GM15510 (cell line): ENCODE data around the gene PZP.

Source experiments
- POLR2A ChIP-seq: IDR thresholded peaks from 3 replicates; pipeline ENCODE4 v1.6.1; 2011; ENCODE audit warnings: borderline replicate concordance; ENCODE audit not compliant: insufficient read length; ENCODE audit errors: extremely low read depth

Gene PZP

GRCh38 chr12:9133216-9133916 lies 74.8 kb downstream of the PZP start:
- TF ChIP-seq POLR2A = no peak

GRCh38 chr12:9132008-9132535 lies 76.1 kb downstream of the PZP start:
- TF ChIP-seq POLR2A = no peak

DNA sequence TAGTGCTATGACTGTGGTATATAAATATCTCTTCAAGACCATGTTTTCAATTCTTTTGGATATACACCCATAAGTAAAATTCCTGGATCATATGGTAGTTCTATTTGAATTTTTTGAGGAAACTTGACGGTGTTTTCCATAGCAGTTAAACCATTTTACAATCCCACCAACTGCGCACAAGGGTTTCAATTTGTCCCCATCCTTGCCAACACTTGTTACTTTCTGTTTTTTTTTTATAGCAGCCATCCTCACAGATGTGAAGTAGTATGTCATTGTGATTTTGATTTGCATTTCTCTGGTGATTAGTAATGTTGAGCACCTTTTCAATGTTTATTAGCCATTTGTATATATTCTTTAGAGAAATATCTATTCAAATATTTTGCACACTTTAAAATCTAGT lies 78.0 kb downstream of the PZP start:
- no peak for TF ChIP-seq POLR2A

GRCh38 chr12:9127936-9128663 lies 80.1 kb downstream of the PZP start:
- TF ChIP-seq POLR2A = no peak

- TF ChIP-seq POLR2A = no peak
Measured at GRCh38 chr12:9127484-9127883, 80.7 kb downstream of the PZP start.

DNA sequence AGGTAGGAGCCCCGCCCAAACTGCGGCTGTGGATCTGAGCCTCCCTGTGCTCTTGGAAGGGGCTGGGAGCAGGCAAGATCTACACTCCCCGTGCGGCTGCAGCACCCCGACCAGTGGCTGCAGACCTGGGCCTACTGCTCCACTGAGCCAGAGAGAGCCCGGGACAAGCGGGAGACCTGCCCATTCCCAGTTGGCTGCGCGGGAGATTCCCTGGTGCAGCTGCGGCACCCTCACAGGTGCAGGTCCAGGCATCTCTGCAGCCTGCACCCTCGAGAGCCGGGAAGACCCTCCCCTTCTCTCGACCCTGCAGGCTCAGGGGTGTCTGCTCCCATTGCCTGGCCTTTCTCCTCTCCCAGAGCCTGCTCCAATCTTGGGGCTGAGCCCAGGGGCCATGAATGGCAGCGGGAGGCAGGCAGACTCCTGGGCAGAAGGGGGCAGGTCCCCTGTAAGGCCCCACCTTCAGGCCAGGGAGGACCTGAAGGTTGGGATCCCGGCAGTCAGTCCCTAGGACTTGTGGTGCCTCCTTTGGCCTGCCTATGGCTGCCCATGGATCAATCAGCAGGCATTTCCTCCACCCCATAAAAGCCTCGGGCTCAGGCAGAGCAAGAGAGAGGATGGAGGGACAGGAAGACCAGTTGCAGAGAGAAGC lies 83.7 kb downstream of the PZP start:
- TF ChIP-seq POLR2A = no peak

DNA sequence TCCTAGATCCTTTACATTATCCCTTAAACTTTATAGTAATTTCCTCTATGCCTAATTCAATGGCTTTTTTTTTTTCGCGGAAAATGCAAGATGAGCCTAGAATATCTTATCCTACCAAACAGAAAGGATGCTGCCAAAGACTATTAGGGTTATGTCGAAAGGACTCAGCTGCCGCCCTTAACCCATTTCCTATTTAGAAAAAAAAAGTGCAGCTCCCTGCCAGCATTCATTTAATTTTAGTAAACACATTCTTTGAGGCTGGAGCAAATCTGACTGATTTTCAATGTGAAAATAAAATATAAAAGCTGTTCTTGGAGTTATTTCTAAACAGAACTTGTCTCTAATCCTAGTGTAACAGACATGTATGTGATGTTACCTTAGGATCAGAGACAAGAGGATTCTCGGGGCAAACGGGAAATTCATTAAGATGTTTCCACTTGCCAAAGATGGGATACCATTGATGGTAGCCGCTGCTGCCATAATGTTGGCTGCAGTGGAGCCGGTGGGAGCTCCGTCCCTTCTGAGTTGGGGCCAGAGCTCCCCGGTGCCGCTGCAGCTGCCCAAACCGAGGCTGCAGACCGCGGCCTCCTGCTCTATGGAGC lies 84.3 kb downstream of the PZP start:
- no peak for TF ChIP-seq POLR2A

DNA sequence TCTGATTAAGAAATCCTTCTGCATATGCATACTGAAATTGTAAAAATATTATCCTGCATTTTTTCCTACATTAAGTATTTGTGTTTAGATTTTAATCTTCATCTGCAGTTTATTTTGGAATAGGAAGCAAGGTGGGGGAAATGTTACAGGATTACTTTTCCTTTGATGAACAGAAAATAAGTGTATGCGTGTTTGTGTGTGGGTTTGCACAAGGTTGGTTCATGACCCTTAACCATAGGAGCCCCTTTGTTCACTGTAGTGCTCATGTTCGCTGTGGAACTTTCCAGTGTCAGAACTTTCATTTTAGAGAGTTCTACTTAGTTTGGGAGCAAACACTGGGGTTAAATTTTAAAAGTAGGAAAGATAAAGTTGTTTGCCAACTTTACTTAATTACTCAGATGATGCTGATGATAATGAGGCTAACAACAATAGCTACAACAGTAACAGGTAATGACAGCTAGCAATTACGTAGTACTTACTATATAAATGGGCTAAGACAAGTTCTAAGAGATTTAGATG lies 86.0 kb downstream of the PZP start:
- TF ChIP-seq POLR2A = no peak

DNA sequence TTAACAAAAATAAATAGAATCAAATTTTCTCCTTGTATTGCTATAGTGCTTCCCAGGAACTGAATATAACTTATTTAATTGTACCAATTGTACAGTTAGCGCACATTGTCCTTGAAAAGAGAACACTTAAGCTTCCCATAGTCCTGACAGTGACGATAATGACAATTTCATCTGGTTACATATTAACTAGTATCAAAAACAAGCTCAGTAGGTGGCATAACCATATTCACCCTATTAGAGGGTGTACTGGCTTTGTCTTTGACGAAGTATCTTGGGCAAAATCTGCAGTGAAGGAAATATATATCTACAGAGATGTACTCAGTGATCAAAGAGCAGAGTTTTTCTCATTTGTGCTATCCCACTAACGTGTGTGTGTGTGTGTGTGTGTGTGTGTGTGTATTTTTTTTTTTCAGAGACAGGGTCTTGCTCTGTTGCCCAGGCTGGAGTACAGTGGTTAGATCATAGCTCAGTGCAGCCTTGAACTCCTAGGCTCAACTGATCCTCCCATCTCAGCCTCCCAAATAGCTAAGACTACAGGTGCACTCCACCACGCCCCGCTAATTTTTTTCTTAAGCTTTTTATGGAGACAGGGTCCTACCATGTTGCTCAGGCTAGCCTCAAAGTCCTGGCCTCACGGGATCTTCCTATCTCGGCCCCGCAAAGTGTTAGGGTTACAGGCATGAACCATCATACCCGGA lies 87.6 kb downstream of the PZP start:
- no peak for TF ChIP-seq POLR2A

- TF ChIP-seq POLR2A = no peak
Measured at GRCh38 chr12:9118158-9118557, 90.0 kb downstream of the PZP start.

GRCh38 chr12:9115731-9116559 lies 92.2 kb downstream of the PZP start, which contains the start of gene A2M:
TSS of gene A2M (minus strand) at chr12:9115919. CDS start at chr12:9115849, 70 bp downstream.
- no peak for TF ChIP-seq POLR2A

GRCh38 chr12:9114946-9115345 lies 93.2 kb downstream of the PZP start:
- no peak for TF ChIP-seq POLR2A

GRCh38 chr12:9113987-9114309 lies 94.2 kb downstream of the PZP start:
- TF ChIP-seq POLR2A = no peak
